ENCODE measurements around the gene TMEM229A. TPM values are rescaled to one million over a fixed set of nuclear protein-coding genes. Genes with fewer than 3 reads are reported as not detected.

TMEM229A gene
- total RNA-seq, 1 donor: 3.8 TPM

DNA sequence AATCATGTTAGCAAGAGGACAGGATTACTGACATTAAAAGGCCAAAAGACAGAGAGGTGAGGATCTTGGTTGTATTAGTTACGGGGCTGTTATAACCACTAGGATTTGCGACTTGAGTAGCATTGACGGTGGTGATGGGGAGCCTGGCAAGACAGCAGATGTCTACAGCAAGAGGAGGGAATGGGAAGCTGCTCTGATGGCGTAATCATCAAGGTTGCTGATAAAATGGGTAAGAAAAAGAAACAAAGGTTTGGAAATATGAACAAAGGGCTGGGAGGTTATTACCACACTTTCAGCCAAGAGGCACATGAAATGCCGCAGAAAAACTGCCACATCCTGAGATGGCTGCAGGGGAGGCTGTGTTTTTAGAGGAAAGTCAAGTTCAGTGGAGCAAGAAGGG lies 33.9 kb downstream of the TMEM229A start:
- no peak for DNase-seq (ENCODE audit: low read depth)
- no peak overlapping the region for H3K4me3 ChIP-seq (ENCODE audit: low read depth, low read length)
- TF ChIP-seq, protein P1, sequence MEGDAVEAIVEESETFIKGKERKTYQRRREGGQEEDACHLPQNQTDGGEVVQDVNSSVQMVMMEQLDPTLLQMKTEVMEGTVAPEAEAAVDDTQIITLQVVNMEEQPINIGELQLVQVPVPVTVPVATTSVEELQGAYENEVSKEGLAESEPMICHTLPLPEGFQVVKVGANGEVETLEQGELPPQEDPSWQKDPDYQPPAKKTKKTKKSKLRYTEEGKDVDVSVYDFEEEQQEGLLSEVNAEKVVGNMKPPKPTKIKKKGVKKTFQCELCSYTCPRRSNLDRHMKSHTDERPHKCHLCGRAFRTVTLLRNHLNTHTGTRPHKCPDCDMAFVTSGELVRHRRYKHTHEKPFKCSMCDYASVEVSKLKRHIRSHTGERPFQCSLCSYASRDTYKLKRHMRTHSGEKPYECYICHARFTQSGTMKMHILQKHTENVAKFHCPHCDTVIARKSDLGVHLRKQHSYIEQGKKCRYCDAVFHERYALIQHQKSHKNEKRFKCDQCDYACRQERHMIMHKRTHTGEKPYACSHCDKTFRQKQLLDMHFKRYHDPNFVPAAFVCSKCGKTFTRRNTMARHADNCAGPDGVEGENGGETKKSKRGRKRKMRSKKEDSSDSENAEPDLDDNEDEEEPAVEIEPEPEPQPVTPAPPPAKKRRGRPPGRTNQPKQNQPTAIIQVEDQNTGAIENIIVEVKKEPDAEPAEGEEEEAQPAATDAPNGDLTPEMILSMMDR (IDR thresholded peaks at IDR 0.05; ENCODE audit: insufficient read depth, low read length): no peak

DNA sequence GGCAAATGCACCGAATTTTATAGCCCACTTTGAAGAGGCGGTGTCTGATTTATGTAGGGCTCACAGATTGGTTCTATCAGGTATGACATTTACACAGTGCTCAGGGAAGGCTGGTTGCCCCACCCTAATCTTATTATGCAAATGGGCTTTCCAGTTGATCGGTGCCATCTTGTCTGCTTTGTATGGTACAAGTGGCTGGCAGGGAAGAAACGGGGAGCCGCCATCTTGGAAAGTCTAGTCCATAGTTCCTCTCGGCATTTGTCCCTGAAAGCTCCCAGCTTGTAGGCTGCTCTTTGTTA lies 36.6 kb downstream of the TMEM229A start:
- DNase-seq (ENCODE audit: low read depth): no peak
- TF ChIP-seq, protein P1 (IDR thresholded peaks at IDR 0.05; ENCODE audit: insufficient read depth, low read length): no peak
- no peak overlapping the region for H3K4me3 ChIP-seq (ENCODE audit: low read depth, low read length)

DNA sequence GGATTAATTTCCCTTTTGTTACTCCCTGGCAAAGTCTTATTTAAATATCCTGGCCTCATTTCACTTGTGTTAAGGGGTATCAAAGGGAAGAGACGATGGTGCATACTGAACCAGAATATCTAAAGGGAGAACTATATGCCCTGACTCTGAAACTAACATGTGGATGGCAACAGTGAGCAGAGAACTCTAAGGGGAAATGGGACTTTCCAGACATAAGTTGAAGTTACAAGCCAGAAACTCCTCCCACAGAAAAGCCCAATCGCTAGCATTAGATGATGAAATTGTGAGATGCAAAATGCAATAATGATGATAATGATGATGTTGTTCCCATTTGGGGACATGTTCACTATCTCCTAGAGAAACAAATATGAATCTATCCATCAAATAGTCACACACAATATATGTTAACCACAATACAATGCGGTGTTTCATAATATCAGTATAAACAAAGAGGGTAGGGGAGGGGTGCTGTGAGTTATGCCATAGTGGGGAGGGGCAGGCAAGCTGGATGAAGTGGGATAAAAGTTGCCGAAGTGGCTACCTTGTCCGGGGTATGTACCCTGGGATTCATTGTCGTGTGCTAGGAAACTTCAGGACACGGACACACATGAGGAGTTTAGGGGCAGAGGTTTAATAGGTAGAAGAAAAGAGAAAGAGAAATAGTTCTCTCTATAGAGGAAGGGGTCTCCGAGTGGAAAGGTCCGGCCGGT lies 37.1 kb downstream of the TMEM229A start:
- no peak overlapping the region for H3K4me3 ChIP-seq (ENCODE audit: low read depth, low read length)
- TF ChIP-seq, protein P1 (IDR thresholded peaks at IDR 0.05; ENCODE audit: insufficient read depth, low read length): no peak
- peak; percentile 1 for DNase-seq (ENCODE audit: low read depth)

DNA sequence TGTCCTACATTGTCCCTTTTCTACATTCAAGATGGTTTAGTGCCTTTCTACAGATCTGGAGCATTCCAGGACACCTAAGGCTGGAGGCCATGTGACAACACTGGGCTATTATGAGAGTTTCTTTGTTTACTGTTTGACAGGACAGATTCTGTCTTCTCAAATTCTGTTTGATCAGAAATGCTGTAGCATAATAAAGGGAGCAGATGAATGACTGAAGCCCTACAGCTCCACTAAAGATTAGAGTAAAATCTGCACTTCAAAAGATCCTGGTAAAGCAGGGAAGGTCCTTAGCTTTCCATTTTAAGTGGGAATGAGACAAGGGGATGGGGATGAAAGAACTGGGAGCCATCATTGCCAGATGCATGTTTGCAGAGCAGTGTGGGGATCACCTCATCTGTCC lies 38.4 kb downstream of the TMEM229A start:
- TF ChIP-seq, protein P1 (IDR thresholded peaks at IDR 0.05; ENCODE audit: insufficient read depth, low read length): no peak

DNA sequence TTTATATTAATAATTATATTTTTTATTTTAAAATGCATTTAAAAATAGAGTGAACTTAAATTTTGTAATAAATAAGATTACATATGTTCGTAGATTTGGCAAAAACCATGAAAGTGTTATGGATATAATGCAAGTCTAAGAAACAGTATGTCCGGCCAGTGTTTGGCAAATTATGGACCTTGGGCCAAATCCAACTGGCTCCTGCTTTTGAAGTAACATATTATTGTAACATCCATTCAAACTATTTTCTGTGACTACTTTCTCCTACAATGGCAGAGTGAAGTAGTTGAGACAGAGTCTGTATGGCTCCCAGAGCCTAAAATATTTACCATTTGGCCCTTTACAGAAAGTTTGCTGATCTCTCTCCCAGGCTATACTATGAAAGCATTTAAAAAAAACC lies 38.9 kb downstream of the TMEM229A start:
- DNase-seq (ENCODE audit: low read depth): no peak
- no peak overlapping the region for H3K4me3 ChIP-seq (ENCODE audit: low read depth, low read length)
- TF ChIP-seq, protein P1 (IDR thresholded peaks at IDR 0.05; ENCODE audit: insufficient read depth, low read length): no peak

More for the DNA sequence above, 38.4 kb downstream of the TMEM229A start:
- DNase-seq (ENCODE audit: low read depth): no peak
- H3K4me3 ChIP-seq (ENCODE audit: low read depth, low read length): no peak overlapping the region

DNA sequence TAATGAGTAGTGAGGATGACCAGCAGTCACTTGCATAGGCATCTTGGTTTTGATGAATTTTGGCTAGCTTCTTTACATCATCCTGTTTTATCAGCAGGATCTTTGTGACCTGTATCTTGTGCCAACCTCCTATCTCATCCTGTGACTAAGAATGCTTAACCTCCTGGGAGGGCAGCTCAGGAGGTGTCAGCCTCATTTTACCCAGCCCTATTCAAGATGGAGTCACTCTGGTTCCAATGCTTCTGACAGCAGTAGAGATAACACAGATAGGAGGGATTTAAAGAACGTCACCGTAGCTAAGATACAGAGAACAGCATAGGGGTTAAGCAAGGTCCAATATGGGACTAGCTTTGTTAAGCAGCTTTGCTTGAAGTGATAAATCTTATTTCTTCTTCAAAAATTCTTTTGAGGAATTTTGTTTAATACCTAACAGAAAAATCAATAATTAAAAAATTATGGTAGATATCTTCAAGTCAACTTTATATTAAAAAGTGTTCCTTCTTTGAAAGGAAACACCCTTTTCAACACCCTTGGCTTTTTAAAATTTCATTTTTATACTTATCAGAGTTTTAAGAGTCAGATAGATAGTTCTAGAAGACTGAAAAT lies 39.9 kb downstream of the TMEM229A start:
- no peak overlapping the region for H3K4me3 ChIP-seq (ENCODE audit: low read depth, low read length)
- TF ChIP-seq, protein P1 (IDR thresholded peaks at IDR 0.05; ENCODE audit: insufficient read depth, low read length): no peak
- DNase-seq (ENCODE audit: low read depth): no peak

Data from fibroblast of the aortic adventitia (primary cell).